GM12878 (cell line): Measurements from ENCODE around the gene CD300A. TPM values are rescaled to one million over a fixed set of nuclear protein-coding genes. Genes with fewer than 3 reads are reported as not detected.

Source experiments
- BCL3 ChIP-seq: IDR thresholded peaks from 2 replicates; pipeline ENCODE4 v1.6.1; 2011; ENCODE audit warnings: borderline replicate concordance, low read depth, mild to moderate bottlenecking, moderate library complexity, low read length; ENCODE audit not compliant: insufficient read depth, poor library complexity, severe bottlenecking
- BRCA1 ChIP-seq: IDR thresholded peaks from 2 replicates; pipeline ENCODE4 v1.6.1; 2011; ENCODE audit warnings: low read depth, low read length, improper control_type of control experiment
- CHD4 ChIP-seq: fragments of 200-600 bp; sonication (generic); IDR thresholded peaks from 2 replicates; pipeline ENCODE4 v1.6.1; 2016; ENCODE audit warnings: mild to moderate bottlenecking
- CUX1 ChIP-seq: IDR thresholded peaks from 2 replicates; pipeline ENCODE4 v1.6.1; 2012; ENCODE audit warnings: improper control_type of control experiment, low read depth, low read length; ENCODE audit not compliant: insufficient replicate concordance
- EED ChIP-seq: sonication (generic); IDR thresholded peaks from 2 replicates; pipeline ENCODE4 v1.6.1; 2016; ENCODE audit warnings: antibody characterized with exemption, low read depth
- EGR1 ChIP-seq, 2 experiments: IDR thresholded peaks; 1 replicate in 1 of 2; 2 replicates in 1 of 2; pipeline ENCODE4 v1.6.1; 2011 to 2012; ENCODE audit warnings: low read depth in 2 of 2, low read length in 2 of 2, borderline replicate concordance in 1 of 2, mild to moderate bottlenecking in 1 of 2, moderate library complexity in 1 of 2
- FOXK2 ChIP-seq: fragments of 450-650 bp; IDR thresholded peaks from 2 replicates; pipeline ENCODE4 v1.6.1; 2017; ENCODE audit warnings: mild to moderate bottlenecking, moderate library complexity
- HSF1 ChIP-seq: fragments of 150-350 bp; IDR thresholded peaks from 2 replicates; pipeline ENCODE4 v1.6.1; 2014; ENCODE audit warnings: mild to moderate bottlenecking, low read depth, low read length
- IKZF2 ChIP-seq, 2 experiments: fragments of 450-650 bp; IDR thresholded peaks; 2 replicates each; pipeline ENCODE4 v1.6.1; 2017; ENCODE audit warnings: mild to moderate bottlenecking in 2 of 2, moderate library complexity in 2 of 2
- JUND ChIP-seq: IDR thresholded peaks from 2 replicates; pipeline ENCODE4 v1.6.1; 2012; ENCODE audit warnings: low read depth, mild to moderate bottlenecking, low read length, improper control_type of control experiment, moderate library complexity
- KLF5 ChIP-seq: fragments of 450-650 bp; IDR thresholded peaks from 2 replicates; pipeline ENCODE4 v1.6.1; 2014; ENCODE audit warnings: mild to moderate bottlenecking; ENCODE audit not compliant: partially characterized antibody
- NRF1 ChIP-seq: conservative IDR thresholded peaks from 2 replicates; pipeline ENCODE4 v1.6.1; 2011; ENCODE audit warnings: mild to moderate bottlenecking, low read depth, low read length, improper control_type of control experiment
- PBX3 ChIP-seq: IDR thresholded peaks from 2 replicates; pipeline ENCODE4 v1.6.1; 2011; ENCODE audit warnings: mild to moderate bottlenecking, low read depth, low read length, moderate library complexity; ENCODE audit not compliant: insufficient replicate concordance
- RELA ChIP-seq: fragments of 450-650 bp; IDR thresholded peaks from 2 replicates; pipeline ENCODE4 v1.8.0; 2014; ENCODE audit warnings: borderline replicate concordance; ENCODE audit not compliant: partially characterized antibody
- TCF12 ChIP-seq: IDR thresholded peaks from 2 replicates; pipeline ENCODE4 v1.6.1; 2011; ENCODE audit warnings: low read depth, mild to moderate bottlenecking, low read length
- ZNF217 ChIP-seq: fragments of 450-650 bp; IDR thresholded peaks from 2 replicates; pipeline ENCODE4 v1.6.1; 2017; ENCODE audit warnings: antibody characterized with exemption, mild to moderate bottlenecking
- polyA plus RNA-seq, 11 experiments: library from polyadenylated mRNA; depleted of rRNA in 4 of 11; unstranded in 6 of 11; stranded (reverse) in 5 of 11; fragments of >200 nt; fragmentation: Nextera tagmentation in 4 of 11; fragmentation: Illumina TruSeq in 1 of 11; extraction: Ambion mirVana in 4 of 11; extraction: Trizol in 1 of 11; gene quantifications; 1 replicate in 1 of 11; 2 replicates in 10 of 11; pipeline versions ENCODE4 v1.2.1 to v1.2.3, GENCODE V29; 2011 to 2016; ENCODE audit warnings: inconsistent platforms in 2 of 11, missing spikeins in 2 of 11, low read depth in 1 of 11
- total RNA-seq, 4 experiments: library from RNA; depleted of rRNA in 3 of 4; stranded (reverse); fragments of >200 nt in 3 of 4; fragmentation: Illumina TruSeq in 1 of 4; extraction: Trizol in 1 of 4; gene quantifications; 2 replicates each; pipeline versions ENCODE4 v1.2.1 to v1.2.3, GENCODE V29; 2013 to 2021

CD300A gene
- total and polyA plus RNA-seq, 10 of the 15 experiments (the other 5 are each of a cell fraction or from before 2014, with no cell fraction given) = 10.6 to 128 (median 36.1) TPM

GRCh38 chr17:74454197-74455024, 12.0 kb upstream of the CD300A start (continued):
- TF ChIP-seq CUX1 (no peak), EGR1 (IDR thresholded peaks at IDR 0.05; ENCODE audit: borderline replicate concordance in 1 of 2, low read depth in 2 of 2, low read length in 2 of 2) (peak in 1 of 2 experiments; percentile 66; a peak in 2 of 3 replicates), HSF1 (no peak), PBX3 (no peak), CHD4 (no peak), IKZF2 (IDR thresholded peaks at IDR 0.05) (peak; percentile 70 to 77), JUND (no peak), ZNF217 (no peak), FOXK2 (no peak), BCL3 (no peak), TCF12 (peak; percentile 76), EED (peak; percentile 51), RELA (no peak), KLF5 (no peak), NRF1 (no peak), BRCA1 (no peak)
